Measurements from ENCODE around the gene GGA2.

DNA sequence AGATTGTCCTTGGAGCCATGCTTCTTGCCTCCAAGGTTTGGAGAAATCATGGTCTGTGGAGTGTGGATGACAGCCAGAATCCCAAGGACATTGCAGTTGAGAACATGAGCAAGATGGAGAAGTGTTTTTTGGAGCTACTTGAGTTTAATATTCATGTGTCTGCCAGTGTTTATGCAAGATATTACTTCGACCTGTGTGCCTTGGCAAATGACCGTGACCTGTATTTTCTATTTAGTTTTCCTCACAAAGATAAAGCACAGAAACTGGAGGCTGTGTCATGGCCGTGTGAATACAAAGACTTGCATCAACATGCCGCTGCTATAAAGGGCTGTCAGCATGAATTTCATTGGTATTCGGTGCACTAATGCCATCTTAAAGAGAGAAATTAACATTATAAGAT lies 9.0 kb downstream of the GGA2 start:
- TF ChIP-seq, protein P1, sequence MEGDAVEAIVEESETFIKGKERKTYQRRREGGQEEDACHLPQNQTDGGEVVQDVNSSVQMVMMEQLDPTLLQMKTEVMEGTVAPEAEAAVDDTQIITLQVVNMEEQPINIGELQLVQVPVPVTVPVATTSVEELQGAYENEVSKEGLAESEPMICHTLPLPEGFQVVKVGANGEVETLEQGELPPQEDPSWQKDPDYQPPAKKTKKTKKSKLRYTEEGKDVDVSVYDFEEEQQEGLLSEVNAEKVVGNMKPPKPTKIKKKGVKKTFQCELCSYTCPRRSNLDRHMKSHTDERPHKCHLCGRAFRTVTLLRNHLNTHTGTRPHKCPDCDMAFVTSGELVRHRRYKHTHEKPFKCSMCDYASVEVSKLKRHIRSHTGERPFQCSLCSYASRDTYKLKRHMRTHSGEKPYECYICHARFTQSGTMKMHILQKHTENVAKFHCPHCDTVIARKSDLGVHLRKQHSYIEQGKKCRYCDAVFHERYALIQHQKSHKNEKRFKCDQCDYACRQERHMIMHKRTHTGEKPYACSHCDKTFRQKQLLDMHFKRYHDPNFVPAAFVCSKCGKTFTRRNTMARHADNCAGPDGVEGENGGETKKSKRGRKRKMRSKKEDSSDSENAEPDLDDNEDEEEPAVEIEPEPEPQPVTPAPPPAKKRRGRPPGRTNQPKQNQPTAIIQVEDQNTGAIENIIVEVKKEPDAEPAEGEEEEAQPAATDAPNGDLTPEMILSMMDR (IDR thresholded peaks at IDR 0.05): no peak
- no peak for TF ChIP-seq POLR2A (IDR thresholded peaks at IDR 0.05)
